ENCODE measurements around the gene ZW10. TPM values are rescaled to one million over a fixed set of nuclear protein-coding genes. Genes with fewer than 3 reads are reported as not detected.
A peak's percentile ranks its signal among the peaks of the same experiment; 100 is the strongest.

The ZW10 gene
- total RNA-seq, 1 experiment from 2014 or later, result 18.9 TPM

DNA sequence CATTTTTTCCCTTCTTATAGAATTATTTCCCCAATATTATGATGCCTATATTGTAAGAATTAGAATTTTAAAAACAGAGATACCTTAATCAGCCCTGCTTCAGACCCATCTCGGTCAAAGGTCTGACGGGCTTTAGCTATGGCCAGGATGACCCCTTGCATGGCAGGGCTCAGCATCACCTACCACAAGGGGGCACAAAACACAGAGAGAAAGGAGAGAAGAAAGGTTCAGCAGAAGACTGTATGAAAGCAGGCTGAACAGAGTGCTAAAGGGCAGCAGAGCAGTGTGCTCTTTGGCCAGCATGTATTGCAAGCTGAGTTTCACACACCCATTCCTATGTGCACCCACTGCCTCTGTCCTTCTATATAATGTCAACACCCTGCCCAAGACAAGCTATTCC lies 32.9 kb upstream of the ZW10 start:
- ChIA-PET POLR2A (no interaction called here), CTCF (interaction anchor here (0.6 to 3.2 kb wide), 39 partner anchors 9 to 586 kb away, joined by 3 to 45 read pairs (median 5); partner anchors contain the start of genes HTR3A, USP28 and ZW10)
- H3K9me3 Mint-ChIP-seq, result no peaks in the 10 kb centered on the region
- no peaks in the 10 kb centered on the region for H3K4me1 Mint-ChIP-seq
- peaks cover 92% of the 10 kb centered on the region for H3K36me3 Mint-ChIP-seq
- no peak overlapping the region for H3K4me3 Mint-ChIP-seq
- no peaks in the 10 kb centered on the region for H3K27me3 Mint-ChIP-seq (ENCODE audit: low read depth)
- no peak for TF ChIP-seq ZNF317 (CRISPR knock-in tag; IDR thresholded peaks at IDR 0.05; ENCODE audit: borderline replicate concordance, low read depth)
- TF ChIP-seq, protein P1, sequence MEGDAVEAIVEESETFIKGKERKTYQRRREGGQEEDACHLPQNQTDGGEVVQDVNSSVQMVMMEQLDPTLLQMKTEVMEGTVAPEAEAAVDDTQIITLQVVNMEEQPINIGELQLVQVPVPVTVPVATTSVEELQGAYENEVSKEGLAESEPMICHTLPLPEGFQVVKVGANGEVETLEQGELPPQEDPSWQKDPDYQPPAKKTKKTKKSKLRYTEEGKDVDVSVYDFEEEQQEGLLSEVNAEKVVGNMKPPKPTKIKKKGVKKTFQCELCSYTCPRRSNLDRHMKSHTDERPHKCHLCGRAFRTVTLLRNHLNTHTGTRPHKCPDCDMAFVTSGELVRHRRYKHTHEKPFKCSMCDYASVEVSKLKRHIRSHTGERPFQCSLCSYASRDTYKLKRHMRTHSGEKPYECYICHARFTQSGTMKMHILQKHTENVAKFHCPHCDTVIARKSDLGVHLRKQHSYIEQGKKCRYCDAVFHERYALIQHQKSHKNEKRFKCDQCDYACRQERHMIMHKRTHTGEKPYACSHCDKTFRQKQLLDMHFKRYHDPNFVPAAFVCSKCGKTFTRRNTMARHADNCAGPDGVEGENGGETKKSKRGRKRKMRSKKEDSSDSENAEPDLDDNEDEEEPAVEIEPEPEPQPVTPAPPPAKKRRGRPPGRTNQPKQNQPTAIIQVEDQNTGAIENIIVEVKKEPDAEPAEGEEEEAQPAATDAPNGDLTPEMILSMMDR (IDR thresholded peaks at IDR 0.05), result peak; percentile 35; the same call in 1 of the 2 replicates
- TF ChIP-seq NR3C1 (CRISPR knock-in tag; conservative IDR thresholded peaks at IDR 0.05; ENCODE audit: low read depth), result no peak
- DNase-seq (ENCODE audit: low spot score) (peak; percentile 68), ATAC-seq (peak; percentile 99)
- H3K27ac Mint-ChIP-seq, result no peak overlapping the region

GRCh38 chr11:113805640-113806039 lies 32.1 kb upstream of the ZW10 start:
- H3K9me3 Mint-ChIP-seq, result 0 out of 2 replicates have a peak, but pooled peaks cover 2% of the 10 kb centered on the region
- H3K4me1 Mint-ChIP-seq, result no peaks in the 10 kb centered on the region
- no peak overlapping the region; the same call in 1 of the 2 replicates for H3K27ac Mint-ChIP-seq
- H3K4me3 Mint-ChIP-seq, result no peak overlapping the region
- TF ChIP-seq NFATC4 (CRISPR knock-in tag; IDR thresholded peaks at IDR 0.05) (no peak), EMX1 (CRISPR knock-in tag; IDR thresholded peaks at IDR 0.05) (no peak), NFYB (CRISPR knock-in tag; conservative IDR thresholded peaks at IDR 0.05; ENCODE audit: low read depth) (no peak), ZNF219 (CRISPR knock-in tag; IDR thresholded peaks at IDR 0.05; ENCODE audit: borderline replicate concordance) (no peak), E2F5 (CRISPR knock-in tag; IDR thresholded peaks at IDR 0.05) (no peak), CBFB (CRISPR knock-in tag; IDR thresholded peaks at IDR 0.05; ENCODE audit: low read depth) (no peak), ETV6 (CRISPR knock-in tag; IDR thresholded peaks at IDR 0.05) (no peak), FOXJ3 (CRISPR knock-in tag; IDR thresholded peaks at IDR 0.05; ENCODE audit: borderline replicate concordance) (no peak), MAX (CRISPR knock-in tag; IDR thresholded peaks at IDR 0.05) (no peak), ZNF121 (CRISPR knock-in tag; IDR thresholded peaks at IDR 0.05) (no peak)
- TF ChIP-seq, protein P2, sequence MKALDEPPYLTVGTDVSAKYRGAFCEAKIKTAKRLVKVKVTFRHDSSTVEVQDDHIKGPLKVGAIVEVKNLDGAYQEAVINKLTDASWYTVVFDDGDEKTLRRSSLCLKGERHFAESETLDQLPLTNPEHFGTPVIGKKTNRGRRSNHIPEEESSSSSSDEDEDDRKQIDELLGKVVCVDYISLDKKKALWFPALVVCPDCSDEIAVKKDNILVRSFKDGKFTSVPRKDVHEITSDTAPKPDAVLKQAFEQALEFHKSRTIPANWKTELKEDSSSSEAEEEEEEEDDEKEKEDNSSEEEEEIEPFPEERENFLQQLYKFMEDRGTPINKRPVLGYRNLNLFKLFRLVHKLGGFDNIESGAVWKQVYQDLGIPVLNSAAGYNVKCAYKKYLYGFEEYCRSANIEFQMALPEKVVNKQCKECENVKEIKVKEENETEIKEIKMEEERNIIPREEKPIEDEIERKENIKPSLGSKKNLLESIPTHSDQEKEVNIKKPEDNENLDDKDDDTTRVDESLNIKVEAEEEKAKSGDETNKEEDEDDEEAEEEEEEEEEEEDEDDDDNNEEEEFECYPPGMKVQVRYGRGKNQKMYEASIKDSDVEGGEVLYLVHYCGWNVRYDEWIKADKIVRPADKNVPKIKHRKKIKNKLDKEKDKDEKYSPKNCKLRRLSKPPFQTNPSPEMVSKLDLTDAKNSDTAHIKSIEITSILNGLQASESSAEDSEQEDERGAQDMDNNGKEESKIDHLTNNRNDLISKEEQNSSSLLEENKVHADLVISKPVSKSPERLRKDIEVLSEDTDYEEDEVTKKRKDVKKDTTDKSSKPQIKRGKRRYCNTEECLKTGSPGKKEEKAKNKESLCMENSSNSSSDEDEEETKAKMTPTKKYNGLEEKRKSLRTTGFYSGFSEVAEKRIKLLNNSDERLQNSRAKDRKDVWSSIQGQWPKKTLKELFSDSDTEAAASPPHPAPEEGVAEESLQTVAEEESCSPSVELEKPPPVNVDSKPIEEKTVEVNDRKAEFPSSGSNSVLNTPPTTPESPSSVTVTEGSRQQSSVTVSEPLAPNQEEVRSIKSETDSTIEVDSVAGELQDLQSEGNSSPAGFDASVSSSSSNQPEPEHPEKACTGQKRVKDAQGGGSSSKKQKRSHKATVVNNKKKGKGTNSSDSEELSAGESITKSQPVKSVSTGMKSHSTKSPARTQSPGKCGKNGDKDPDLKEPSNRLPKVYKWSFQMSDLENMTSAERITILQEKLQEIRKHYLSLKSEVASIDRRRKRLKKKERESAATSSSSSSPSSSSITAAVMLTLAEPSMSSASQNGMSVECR (CRISPR knock-in tag; IDR thresholded peaks at IDR 0.05; ENCODE audit: borderline replicate concordance), result no peak
- TF ChIP-seq, protein P3, sequence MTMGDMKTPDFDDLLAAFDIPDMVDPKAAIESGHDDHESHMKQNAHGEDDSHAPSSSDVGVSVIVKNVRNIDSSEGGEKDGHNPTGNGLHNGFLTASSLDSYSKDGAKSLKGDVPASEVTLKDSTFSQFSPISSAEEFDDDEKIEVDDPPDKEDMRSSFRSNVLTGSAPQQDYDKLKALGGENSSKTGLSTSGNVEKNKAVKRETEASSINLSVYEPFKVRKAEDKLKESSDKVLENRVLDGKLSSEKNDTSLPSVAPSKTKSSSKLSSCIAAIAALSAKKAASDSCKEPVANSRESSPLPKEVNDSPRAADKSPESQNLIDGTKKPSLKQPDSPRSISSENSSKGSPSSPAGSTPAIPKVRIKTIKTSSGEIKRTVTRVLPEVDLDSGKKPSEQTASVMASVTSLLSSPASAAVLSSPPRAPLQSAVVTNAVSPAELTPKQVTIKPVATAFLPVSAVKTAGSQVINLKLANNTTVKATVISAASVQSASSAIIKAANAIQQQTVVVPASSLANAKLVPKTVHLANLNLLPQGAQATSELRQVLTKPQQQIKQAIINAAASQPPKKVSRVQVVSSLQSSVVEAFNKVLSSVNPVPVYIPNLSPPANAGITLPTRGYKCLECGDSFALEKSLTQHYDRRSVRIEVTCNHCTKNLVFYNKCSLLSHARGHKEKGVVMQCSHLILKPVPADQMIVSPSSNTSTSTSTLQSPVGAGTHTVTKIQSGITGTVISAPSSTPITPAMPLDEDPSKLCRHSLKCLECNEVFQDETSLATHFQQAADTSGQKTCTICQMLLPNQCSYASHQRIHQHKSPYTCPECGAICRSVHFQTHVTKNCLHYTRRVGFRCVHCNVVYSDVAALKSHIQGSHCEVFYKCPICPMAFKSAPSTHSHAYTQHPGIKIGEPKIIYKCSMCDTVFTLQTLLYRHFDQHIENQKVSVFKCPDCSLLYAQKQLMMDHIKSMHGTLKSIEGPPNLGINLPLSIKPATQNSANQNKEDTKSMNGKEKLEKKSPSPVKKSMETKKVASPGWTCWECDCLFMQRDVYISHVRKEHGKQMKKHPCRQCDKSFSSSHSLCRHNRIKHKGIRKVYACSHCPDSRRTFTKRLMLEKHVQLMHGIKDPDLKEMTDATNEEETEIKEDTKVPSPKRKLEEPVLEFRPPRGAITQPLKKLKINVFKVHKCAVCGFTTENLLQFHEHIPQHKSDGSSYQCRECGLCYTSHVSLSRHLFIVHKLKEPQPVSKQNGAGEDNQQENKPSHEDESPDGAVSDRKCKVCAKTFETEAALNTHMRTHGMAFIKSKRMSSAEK (CRISPR knock-in tag; IDR thresholded peaks at IDR 0.05; ENCODE audit: borderline replicate concordance), result no peak
- TF ChIP-seq, protein P4, sequence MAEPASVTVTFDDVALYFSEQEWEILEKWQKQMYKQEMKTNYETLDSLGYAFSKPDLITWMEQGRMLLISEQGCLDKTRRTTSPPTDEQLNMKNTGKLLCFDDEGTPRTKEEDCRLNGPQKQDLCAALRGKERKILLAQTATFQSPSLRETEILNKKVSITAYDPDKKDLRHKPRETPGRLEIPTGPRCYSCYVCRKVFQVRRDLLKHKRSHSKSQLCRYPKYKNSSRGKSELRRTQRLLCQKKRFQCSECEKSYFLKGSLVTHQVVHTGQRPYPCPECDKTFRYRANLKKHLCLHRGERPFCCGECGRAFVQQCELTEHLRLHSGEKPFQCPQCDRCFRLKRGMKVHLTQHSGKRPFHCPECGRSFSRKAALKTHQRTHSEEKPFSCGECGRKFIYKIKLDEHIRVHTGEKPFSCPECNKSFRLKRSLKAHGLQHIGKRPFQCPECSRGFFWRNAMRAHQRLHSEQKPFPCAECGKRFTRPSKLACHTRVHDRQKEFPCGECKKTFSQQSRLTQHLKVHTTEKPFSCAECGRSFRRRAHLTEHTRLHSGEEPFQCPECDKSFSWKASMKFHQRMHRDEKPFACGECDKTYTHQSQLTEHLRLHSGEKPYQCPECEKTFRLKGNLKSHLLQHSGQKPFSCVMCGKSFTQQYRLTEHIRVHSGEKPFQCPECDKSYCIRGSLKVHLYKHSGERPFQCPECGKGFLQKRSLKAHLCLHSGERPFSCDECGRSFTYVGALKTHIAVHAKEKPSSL (CRISPR knock-in tag; conservative IDR thresholded peaks at IDR 0.05), result no peak
- H3K27me3 Mint-ChIP-seq (ENCODE audit: low read depth), result no peaks in the 10 kb centered on the region
- CTCF ChIA-PET, result interaction anchor here (0.6 to 3.2 kb wide), 9 partner anchors 16 to 456 kb away, joined by 3 to 45 read pairs (median 7); no protein-coding TSS in a partner anchor
- peaks cover 92% of the 10 kb centered on the region for H3K36me3 Mint-ChIP-seq
- DNase-seq (ENCODE audit: low spot score), result no peak
- ATAC-seq, result no peak
- POLR2A ChIA-PET, result no interaction called here

All from WTC11 (cell line).